OCI-LY1 (cell line): ENCODE results near the gene ZNF503.

ENCODE experiments used
- H2AFZ ChIP-seq: fragments of 200-600 bp; sonication (generic), shearing (Covaris generic); 2 replicates; pipeline ENCODE4 v1.6.0; 2014; ENCODE audit warnings: antibody characterized with exemption, mild to moderate bottlenecking, low read length
- H3F3A ChIP-seq: fragments of 200-600 bp; sonication (generic), shearing (Covaris generic); 2 replicates; pipeline ENCODE4 v1.6.0; 2014; ENCODE audit warnings: mild to moderate bottlenecking, antibody characterized with exemption, low read length, moderate library complexity; ENCODE audit not compliant: insufficient read depth
- H3K27ac ChIP-seq: fragments of 200-600 bp; sonication (generic); 2 replicates; pipeline ENCODE4 v1.5.1; 2014; ENCODE audit warnings: low read length, mixed run types, mild to moderate bottlenecking, low read depth; ENCODE audit not compliant: poor library complexity, severe bottlenecking
- H3K27me3 ChIP-seq: fragments of 200-600 bp; sonication (generic); 2 replicates; pipeline ENCODE4 v1.6.0; 2014; ENCODE audit warnings: antibody characterized with exemption, mild to moderate bottlenecking, low read length, moderate library complexity; ENCODE audit not compliant: insufficient read depth
- H3K36me3 ChIP-seq: fragments of 200-600 bp; sonication (generic); 2 replicates; pipeline ENCODE4 v1.6.1; 2014; ENCODE audit warnings: mild to moderate bottlenecking, antibody characterized with exemption, low read length, moderate library complexity, mixed read lengths; ENCODE audit not compliant: insufficient read depth
- H3K4me1 ChIP-seq: fragments of 200-600 bp; sonication (generic); 2 replicates; pipeline ENCODE4 v1.5.1; 2014; ENCODE audit warnings: mild to moderate bottlenecking, low read length, moderate library complexity; ENCODE audit not compliant: insufficient read depth, severe bottlenecking
- H3K4me2 ChIP-seq: fragments of 200-600 bp; sonication (generic), shearing (Covaris generic); 2 replicates; pipeline ENCODE4 v1.6.1; 2014; ENCODE audit warnings: low read length
- H3K4me3 ChIP-seq: fragments of 200-600 bp; sonication (generic); 2 replicates; pipeline ENCODE4 v1.5.1; 2014; ENCODE audit warnings: low read length, low read depth, mild to moderate bottlenecking, mixed read lengths; ENCODE audit not compliant: poor library complexity, severe bottlenecking
- H3K79me2 ChIP-seq: fragments of 200-600 bp; shearing (Covaris generic); 2 replicates; pipeline ENCODE4 v1.6.1; 2016; ENCODE audit warnings: mixed run types, low read length, mixed read lengths; ENCODE audit not compliant: insufficient read depth
- H3K9ac ChIP-seq: fragments of 200-600 bp; sonication (generic), shearing (Covaris generic); 2 replicates; pipeline ENCODE4 v1.6.1; 2014; ENCODE audit warnings: mild to moderate bottlenecking, low read length, mixed read lengths
- H3K9me2 ChIP-seq: fragments of 200-600 bp; sonication (generic), shearing (Covaris generic); 2 replicates; pipeline ENCODE4 v1.6.1; 2014; ENCODE audit warnings: low read depth, mild to moderate bottlenecking, low read length, mixed read lengths
- H3K9me3 ChIP-seq: fragments of 200-600 bp; shearing (Covaris generic); 2 replicates; pipeline ENCODE4 v1.6.1; 2014; ENCODE audit warnings: low read length, mixed read lengths
- H4K20me1 ChIP-seq: fragments of 200-600 bp; sonication (generic), shearing (Covaris generic); 2 replicates; pipeline ENCODE4 v1.6.0; 2016; ENCODE audit warnings: mild to moderate bottlenecking, low read length; ENCODE audit not compliant: insufficient read depth
- EZH2 ChIP-seq: fragments of 200-600 bp; sonication (generic), shearing (Covaris generic); IDR thresholded peaks from 2 replicates; pipeline ENCODE4 v1.8.0; 2017; ENCODE audit warnings: borderline replicate concordance, mixed run types, mild to moderate bottlenecking, antibody characterized with exemption, low read length, moderate library complexity, mixed read lengths
- TF ChIP-seq, protein P1 (sequence below): fragments of 200-600 bp; sonication (generic), shearing (Covaris generic); IDR thresholded peaks from 2 replicates; pipeline ENCODE4 v1.5.1; 2017; ENCODE audit warnings: mild to moderate bottlenecking, antibody characterized with exemption, low read length, moderate library complexity, mixed read lengths

ZNF503 gene

DNA sequence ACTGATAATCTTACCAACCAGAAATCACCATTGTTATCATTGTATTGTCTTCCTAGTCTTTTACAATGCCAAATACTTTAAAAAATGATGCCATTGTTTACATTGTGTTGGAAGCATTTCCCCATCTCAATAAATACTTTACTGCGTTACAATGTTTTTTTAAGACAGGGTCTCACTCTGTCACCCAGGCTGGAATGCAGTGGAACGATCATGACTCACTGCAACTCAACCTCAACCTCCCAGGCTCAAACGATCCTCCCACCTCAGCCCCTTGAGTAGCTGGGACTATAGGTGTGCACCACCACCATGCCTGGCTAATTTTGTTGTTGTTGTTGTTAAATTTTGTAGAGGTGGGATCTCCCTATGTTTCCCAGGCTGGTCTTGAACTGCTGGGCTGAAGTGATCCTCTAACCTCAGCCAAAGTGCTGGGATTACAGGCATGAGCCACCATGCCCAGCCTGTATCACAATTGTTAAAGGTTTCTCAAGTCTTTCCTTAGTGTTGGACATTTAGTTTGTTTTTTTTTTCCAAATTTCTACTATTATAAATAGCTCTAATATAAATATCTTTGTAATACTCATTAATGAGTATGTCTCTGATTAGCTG lies 43.3 kb upstream of the ZNF503 start:
- Histone ChIP-seq H3K79me2 (no peaks in the 10 kb centered on the region), H3K27me3 (no peaks in the 10 kb centered on the region), H3K27ac (no peak overlapping the region), H3K36me3 (no peaks in the 10 kb centered on the region), H3K9me2 (no peaks in the 10 kb centered on the region), H3K9ac (no peak overlapping the region), H3K4me3 (no peak overlapping the region), H4K20me1 (no peaks in the 10 kb centered on the region), H3K4me1 (no peaks in the 10 kb centered on the region), H3F3A (no peaks in the 10 kb centered on the region), H3K9me3 (no peaks in the 10 kb centered on the region), H3K4me2 (no peak overlapping the region), H2AFZ (no peak overlapping the region)
- no peak for TF ChIP-seq EZH2
- TF ChIP-seq, protein P1, sequence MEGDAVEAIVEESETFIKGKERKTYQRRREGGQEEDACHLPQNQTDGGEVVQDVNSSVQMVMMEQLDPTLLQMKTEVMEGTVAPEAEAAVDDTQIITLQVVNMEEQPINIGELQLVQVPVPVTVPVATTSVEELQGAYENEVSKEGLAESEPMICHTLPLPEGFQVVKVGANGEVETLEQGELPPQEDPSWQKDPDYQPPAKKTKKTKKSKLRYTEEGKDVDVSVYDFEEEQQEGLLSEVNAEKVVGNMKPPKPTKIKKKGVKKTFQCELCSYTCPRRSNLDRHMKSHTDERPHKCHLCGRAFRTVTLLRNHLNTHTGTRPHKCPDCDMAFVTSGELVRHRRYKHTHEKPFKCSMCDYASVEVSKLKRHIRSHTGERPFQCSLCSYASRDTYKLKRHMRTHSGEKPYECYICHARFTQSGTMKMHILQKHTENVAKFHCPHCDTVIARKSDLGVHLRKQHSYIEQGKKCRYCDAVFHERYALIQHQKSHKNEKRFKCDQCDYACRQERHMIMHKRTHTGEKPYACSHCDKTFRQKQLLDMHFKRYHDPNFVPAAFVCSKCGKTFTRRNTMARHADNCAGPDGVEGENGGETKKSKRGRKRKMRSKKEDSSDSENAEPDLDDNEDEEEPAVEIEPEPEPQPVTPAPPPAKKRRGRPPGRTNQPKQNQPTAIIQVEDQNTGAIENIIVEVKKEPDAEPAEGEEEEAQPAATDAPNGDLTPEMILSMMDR: no peak

DNA sequence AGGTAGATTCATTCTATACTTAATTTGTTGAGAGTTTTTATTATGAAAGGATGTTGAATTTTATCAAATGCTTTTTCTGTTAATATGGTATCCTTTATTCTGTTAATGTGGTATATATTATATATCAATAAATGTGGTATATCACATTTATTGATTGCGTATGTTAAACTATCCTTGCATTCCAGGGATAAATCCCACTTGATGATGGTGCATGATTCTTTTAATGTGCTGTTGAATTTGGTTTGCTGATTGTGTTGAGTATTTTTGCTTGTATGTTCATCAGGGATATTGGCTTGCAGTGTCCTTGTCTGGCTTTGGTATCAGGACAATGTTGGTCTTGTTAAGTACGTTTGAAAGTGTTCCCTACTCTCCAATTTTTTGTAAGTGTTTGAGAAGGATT lies 41.8 kb upstream of the ZNF503 start:
- Histone ChIP-seq H3K36me3 (no peaks in the 10 kb centered on the region), H3K27ac (no peak overlapping the region), H2AFZ (no peak overlapping the region), H3K4me3 (no peak overlapping the region), H3K4me1 (no peaks in the 10 kb centered on the region), H3K9me3 (no peaks in the 10 kb centered on the region), H3K9ac (no peak overlapping the region), H3K9me2 (no peaks in the 10 kb centered on the region), H3K27me3 (no peaks in the 10 kb centered on the region), H4K20me1 (no peaks in the 10 kb centered on the region), H3K4me2 (no peak overlapping the region), H3K79me2 (no peaks in the 10 kb centered on the region), H3F3A (no peaks in the 10 kb centered on the region)
- no peak for TF ChIP-seq EZH2
- TF ChIP-seq, protein P1: no peak

DNA sequence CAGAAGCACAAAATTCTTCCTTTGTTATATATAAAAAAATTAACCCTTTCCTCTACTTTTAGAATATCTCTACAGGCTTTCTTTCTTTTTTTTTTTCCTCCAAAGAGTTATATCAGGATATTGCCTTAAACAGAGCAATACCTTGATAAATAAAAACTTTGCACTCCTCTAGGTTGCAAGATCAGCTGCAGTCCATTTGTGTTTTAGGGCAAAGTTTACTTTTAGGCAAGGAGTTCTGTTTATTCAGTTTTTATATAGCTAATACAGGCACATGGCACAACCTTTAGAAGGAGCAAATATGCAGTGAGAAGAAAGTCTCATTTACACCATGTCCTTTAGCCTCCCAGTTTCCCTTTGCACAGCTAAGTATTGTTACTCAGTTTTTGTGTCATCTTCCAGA lies 40.1 kb upstream of the ZNF503 start:
- Histone ChIP-seq H3K36me3 (no peaks in the 10 kb centered on the region), H3K79me2 (no peaks in the 10 kb centered on the region), H3K4me1 (no peaks in the 10 kb centered on the region), H3K4me2 (no peak overlapping the region), H3K27me3 (no peaks in the 10 kb centered on the region), H3F3A (no peaks in the 10 kb centered on the region), H2AFZ (no peak overlapping the region), H3K27ac (no peak overlapping the region), H3K9ac (no peak overlapping the region), H3K9me3 (no peaks in the 10 kb centered on the region), H3K9me2 (no peaks in the 10 kb centered on the region), H4K20me1 (no peaks in the 10 kb centered on the region), H3K4me3 (no peak overlapping the region)
- TF ChIP-seq EZH2: no peak
- TF ChIP-seq, protein P1: no peak
